ENCODE data around the gene YLPM1.
A peak's percentile ranks its signal among the peaks of the same experiment; 100 is the strongest.
"Not testable (repeated sequence)": the region's sequence is repeated elsewhere in the genome, so short reads cannot be mapped to it uniquely, and the experiment has no call there.

Gene YLPM1, protein sequence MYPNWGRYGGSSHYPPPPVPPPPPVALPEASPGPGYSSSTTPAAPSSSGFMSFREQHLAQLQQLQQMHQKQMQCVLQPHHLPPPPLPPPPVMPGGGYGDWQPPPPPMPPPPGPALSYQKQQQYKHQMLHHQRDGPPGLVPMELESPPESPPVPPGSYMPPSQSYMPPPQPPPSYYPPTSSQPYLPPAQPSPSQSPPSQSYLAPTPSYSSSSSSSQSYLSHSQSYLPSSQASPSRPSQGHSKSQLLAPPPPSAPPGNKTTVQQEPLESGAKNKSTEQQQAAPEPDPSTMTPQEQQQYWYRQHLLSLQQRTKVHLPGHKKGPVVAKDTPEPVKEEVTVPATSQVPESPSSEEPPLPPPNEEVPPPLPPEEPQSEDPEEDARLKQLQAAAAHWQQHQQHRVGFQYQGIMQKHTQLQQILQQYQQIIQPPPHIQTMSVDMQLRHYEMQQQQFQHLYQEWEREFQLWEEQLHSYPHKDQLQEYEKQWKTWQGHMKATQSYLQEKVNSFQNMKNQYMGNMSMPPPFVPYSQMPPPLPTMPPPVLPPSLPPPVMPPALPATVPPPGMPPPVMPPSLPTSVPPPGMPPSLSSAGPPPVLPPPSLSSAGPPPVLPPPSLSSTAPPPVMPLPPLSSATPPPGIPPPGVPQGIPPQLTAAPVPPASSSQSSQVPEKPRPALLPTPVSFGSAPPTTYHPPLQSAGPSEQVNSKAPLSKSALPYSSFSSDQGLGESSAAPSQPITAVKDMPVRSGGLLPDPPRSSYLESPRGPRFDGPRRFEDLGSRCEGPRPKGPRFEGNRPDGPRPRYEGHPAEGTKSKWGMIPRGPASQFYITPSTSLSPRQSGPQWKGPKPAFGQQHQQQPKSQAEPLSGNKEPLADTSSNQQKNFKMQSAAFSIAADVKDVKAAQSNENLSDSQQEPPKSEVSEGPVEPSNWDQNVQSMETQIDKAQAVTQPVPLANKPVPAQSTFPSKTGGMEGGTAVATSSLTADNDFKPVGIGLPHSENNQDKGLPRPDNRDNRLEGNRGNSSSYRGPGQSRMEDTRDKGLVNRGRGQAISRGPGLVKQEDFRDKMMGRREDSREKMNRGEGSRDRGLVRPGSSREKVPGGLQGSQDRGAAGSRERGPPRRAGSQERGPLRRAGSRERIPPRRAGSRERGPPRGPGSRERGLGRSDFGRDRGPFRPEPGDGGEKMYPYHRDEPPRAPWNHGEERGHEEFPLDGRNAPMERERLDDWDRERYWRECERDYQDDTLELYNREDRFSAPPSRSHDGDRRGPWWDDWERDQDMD (N-terminal part only)

DNA sequence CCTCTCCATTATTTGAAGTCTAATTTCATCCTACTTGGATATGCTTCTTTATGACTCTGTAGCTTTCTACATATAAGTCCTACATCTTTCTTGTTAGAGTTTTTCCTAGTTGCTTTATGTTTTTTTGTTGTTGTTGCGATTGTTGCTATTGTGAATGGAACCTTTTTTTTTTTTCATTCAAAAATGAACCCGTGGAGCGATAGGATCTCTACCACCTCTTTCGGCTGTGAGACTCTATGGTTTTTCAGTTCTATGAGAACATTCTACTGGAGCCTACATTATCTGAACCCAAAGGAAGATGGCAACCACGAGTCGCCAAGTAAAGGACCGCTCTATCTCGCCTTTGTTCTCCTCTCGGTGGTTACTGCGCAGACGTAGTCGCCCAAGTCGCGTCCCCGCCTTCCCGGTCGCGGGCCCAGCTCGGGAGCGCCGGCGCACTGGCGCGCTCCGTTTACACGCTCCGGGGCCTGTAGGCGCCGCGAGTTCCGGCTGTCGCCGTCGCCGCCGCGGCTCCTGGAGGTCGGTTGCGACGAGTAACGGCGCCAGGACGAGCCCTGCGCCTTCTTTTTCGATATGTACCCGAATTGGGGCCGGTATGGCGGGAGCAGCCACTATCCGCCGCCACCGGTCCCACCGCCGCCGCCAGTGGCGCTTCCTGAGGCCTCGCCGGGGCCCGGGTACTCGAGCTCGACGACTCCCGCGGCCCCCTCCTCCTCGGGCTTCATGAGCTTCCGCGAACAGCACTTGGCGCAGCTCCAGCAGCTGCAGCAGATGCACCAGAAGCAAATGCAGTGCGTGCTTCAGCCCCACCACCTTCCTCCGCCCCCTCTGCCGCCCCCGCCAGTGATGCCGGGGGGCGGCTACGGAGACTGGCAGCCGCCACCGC, at the start of gene YLPM1:
Gene YLPM1 (plus strand): TSS at position 400 of the 886 bp plus-strand sequence. CDS start 174 bp downstream, at position 574.
- intact Hi-C loops (cut with DNase I) = loop anchor here (5.0 to 10.0 kb wide), 2 partner anchors 48 to 461 kb away; partner anchors contain the start of genes ABCD4, AREL1 and FCF1
- peak; percentile 81 to 97 (median 92) for DNase-seq

DNA sequence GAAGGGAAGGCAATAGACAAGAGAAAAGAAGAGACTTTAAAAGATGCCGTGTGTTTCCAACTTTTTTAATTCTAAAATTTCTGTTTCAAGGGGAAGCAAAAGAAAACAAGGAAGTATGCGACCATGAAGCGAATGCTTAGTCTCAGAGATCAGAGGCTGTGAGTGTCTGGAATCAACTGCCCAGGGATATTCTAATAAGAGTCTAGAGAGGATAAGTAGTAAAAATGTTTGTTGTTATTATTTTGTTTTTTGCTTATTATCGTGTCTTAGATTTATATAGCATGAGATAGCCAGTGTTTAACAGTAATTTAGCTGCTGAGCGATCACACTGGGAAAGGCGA, 49.8 kb upstream of the YLPM1 start:
- intact Hi-C loops (cut with DNase I) = loop anchor here (10.0 kb wide), 1 partner anchor 51 kb away; the partner anchor contains the start of gene YLPM1

DNA sequence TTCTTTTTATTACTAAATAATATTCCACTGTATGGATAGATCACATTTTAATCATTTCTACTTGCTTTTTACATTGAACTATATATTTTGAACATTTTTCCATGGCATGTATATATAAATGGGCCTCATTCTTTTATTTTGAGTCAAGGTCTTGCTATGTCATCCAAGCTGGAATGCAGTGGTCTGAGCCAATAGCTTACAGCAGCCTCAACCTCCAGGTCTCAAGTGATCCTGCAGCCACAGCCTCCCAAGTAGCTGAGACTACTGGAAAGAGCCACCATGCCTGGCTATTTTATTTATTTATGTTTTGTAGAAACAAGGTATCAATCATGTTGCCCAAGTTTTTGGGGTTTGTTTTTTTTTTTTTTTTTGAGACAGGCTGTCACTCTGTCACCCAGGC, 42.6 kb upstream of the YLPM1 start:
- intact Hi-C loops (cut with DNase I) = no loop called here
- no peak for DNase-seq

More for the DNA sequence above, 49.8 kb upstream of the YLPM1 start:
- DNase-seq = no peak

DNA sequence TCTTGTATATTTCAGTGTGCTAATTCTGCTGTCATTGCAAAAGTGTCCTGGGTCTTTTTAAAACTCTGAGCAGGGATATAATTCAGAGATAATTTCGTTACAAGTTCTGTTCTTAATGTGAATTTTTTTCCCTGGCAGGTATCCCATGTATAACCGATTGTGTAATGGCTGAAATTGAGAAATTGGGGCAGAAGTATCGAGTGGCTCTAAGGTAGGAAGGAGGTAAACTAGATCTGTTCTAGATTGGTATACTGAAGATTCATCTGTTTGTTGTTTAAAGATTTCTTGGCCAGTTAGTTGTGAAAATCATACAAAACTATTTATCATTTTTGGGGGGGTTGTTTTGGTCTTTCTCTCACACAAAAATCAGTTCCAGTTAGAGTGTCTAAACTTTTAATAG, 40.0 kb upstream of the YLPM1 start:
- DNase-seq = no peak
- intact Hi-C loops (cut with DNase I) = no loop called here

DNA sequence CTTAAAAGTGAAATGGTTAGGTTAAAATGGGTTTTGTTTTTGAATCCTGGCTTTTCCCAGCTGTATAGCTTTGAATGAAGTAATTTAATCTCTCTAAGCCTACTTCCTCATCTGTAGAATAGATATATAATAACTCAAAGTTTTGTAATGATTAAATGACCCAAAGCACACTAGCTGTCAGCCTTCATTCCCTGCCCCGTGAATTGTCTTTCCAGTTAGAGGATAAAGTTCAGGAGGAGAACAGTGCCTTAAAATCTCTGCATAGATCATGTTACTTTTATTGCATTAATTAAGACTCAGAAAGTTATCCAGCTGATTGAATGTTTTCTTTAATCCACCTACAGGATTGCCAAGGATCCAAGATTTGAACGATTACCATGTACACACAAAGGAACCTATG, 30.7 kb upstream of the YLPM1 start:
- no peak for DNase-seq
- intact Hi-C loops (cut with DNase I) = no loop called here

DNA sequence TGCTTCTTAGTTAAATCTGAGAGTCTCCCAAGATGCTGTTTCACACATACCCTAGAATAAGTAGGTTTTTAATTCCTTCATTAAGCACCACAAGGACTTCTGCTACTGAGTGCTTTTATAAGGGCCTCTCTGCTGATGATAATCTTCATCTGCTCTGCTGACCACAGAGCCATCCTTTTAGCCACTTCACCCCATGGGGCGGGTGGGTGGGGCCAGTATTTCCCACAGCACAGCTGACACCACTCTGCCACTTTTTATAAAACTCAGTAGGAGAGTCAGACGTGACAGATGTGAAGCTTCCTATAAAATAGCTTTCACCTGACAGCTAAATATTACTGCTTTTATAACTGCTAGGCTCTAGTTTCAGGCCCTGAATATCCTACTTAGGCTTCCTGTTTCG, 29.9 kb upstream of the YLPM1 start:
- DNase-seq = no peak
- intact Hi-C loops (cut with DNase I) = no loop called here

DNA sequence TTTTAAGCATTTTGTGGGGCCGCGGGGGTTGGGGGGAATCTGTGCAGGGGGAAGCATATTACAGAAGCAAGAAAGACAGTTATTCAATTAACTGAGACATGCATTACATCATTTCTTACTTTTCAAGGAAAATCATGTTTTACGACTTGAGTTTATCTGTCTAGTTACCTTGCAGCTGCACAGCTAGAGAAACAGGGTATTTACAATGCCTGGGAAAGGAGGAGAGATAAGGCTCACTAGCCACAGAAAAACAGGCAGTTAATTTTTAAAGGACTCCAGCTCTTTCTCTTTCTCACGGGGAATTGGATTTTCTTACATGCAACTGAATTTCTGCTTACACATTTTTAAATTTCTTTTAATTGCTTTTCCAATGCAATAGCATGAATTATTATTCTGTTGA, 28.0 kb upstream of the YLPM1 start:
- intact Hi-C loops (cut with DNase I) = no loop called here
- no peak for DNase-seq

DNA sequence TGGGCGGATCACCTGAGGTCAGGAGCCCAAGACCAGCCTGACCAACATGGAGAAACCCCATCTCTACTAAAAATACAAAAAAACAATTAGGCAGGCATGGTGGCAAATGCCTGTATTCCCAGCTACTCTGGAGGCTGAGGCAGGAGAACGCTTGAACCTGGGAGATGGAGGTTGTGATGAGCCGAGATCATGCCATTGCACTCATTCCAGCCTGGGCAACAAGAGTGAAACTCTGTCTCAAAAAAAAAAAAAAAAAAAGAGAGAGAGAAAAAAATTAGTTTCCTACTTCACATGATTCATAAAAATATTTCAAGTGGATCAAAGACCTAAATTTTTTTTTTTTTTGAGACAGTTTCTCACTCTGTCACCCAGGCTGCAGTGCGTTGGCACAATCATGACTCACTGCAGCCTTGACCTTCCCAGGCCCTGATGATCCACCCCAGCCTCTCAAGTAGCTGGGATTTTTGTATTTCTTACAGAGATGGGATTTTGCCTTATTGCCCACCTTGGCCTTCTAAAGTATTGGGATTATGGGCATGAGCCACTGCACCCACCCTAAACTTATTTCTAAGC, 25.3 kb upstream of the YLPM1 start:
- intact Hi-C loops (cut with DNase I) = no loop called here
- no peak for DNase-seq

DNA sequence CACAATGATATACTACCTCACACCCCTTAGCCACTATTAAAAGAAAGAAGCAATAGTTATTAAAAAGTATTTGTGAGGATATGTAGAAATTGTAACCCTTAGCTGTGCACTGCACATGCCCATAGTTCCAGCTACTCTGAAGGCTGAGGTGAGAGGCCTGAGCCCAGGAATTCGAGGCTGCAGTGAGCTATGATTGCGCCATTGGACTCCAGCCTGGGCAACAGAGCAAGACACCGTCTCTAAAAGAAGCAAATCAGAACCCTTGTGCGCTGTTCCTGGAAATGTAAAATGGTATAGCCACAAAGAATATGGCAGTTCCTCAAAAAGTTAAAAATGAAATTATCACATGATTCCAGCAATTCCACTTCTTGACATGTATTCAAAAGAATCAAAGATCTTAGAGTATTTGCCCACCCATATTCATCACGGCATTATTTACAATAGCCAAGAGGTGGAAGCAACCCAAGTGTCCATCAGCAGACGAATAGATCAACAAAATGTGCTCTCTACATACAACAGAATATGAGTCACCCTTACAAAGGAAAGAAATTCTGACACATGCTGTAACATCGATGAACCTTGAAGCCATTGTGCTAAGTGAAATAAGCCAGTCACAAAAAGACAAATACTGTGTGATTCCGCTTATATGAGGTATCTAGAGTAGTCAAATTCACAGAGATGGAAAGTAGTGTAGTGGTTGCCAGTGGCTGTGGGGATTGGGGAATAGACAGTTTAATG, 23.7 kb upstream of the YLPM1 start:
- DNase-seq = no peak
- intact Hi-C loops (cut with DNase I) = no loop called here

DNA sequence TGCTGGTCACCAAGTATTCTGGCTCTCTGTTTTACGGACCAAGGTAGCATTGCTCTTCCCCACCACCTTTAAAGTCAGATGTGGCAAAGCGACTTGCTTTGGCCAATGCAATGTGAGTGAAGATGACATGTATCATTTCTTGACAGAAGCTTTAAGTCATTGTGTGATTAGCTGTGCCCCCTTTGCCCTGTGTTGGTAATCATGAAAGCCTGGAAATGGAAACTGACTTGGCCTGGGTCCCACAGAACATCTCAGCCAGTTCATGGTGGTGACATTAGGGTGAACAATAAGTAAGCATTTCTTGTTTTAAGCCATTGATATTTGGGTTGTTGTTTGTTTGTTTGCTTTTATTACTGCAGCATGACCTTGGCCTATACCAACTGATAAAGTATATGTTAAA, 15.9 kb upstream of the YLPM1 start:
- no peak for DNase-seq
- intact Hi-C loops (cut with DNase I) = no loop called here

DNA sequence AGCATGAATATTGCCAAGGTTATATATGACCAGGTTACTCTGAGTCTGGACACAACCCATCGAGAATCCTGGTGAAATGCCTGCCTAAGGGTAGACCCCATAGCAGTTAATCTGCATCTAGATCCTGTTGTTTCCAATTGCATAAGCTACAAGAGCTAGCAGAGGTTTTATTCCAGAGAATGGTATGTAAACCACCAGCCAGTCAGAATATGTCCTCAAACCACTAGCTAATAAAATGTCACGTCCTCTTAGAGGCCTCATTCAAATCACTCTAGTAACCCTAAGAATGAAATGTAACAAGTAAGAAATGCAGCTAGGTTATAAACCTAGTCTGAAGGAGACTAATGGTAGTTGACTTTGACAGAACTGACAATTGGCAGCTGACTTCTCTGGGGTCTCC, 9.0 kb upstream of the YLPM1 start:
- intact Hi-C loops (cut with DNase I) = no loop called here

DNA sequence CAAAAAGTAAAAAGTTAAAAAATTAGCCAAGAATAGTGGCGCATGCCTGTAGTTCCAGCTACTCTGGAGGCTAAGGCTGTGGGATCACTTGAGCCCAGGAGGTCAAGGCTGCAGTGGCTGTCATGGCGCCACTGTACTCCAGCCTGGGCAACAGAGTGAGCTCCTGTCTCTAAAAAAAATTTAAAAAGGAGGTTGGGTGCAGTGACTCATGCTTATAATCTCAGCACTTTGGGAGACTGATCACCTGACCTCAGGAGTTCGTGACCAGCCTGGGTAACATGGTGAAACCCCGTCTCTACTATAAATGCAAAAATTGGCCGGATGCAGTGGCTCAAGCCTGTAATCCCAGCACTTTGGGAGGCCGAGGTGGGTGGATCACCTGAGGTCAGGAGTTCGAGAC, 8.2 kb upstream of the YLPM1 start:
- no peak for DNase-seq
- intact Hi-C loops (cut with DNase I) = no loop called here

More for the DNA sequence above, 9.0 kb upstream of the YLPM1 start:
- no peak for DNase-seq

DNA sequence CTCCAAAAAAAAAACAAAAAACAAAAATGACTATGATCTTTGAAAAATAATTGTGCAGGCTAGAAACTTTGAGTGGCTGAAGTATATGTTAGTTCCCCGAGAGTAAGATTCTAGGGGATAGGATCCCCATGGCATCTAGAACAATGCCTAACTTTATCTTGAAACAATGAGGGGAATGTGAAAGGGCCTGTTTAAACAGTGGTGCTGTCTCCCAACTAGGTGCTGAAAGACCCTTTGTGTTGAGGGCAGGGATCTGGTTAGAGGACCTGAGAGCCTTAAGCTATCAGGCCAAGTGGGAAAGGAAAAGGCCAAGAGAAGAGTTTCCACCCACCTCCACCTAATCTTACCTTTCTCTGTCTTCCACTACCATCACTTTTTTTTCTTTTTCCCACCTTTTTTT, 6.8 kb upstream of the YLPM1 start:
- no peak for DNase-seq
- intact Hi-C loops (cut with DNase I) = no loop called here

DNA sequence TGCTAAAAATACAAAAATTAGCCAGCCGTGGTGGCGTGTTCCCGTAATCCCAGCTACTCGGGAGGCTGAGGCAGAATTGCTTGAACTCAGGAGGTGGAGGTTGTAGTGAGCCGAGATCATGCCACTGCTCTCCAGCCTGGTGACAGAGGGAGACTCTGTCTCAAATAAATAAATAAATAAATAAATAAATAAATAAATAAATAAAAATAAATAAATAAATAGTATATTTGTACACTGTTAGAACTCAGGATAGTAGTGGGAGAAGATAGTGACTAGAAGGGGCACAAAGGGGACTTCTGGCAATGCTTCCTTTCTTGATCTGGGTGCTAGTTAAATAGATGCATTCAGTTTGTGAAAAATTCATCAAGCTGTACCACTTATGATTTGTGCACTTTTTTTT, 4.6 kb upstream of the YLPM1 start:
- intact Hi-C loops (cut with DNase I) = not testable (repeated sequence)

DNA sequence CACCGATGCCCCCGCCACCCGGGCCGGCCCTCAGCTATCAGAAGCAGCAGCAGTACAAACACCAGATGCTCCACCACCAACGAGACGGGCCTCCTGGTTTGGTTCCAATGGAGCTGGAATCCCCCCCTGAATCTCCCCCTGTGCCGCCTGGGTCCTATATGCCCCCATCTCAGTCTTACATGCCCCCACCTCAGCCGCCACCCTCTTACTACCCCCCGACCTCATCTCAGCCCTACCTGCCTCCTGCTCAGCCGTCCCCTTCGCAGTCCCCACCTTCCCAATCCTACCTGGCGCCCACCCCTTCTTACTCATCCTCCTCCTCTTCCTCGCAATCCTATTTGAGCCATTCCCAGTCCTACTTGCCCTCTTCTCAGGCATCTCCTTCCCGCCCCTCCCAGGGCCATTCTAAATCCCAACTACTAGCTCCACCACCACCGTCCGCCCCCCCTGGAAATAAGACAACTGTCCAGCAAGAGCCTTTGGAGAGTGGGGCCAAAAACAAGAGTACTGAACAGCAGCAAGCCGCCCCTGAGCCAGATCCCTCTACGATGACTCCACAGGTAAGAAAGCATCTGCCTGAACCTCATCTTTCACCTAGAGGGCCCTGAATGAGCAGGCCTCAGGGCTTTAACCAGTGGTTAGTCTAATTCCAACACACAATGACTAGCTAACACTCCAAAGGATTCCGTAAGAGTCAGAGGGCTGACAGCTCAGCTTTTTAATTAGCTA, 851 bp downstream of the YLPM1 start:
- peak in 30 of 42 donors; percentile 5 to 63 (median 20) for DNase-seq
- intact Hi-C loops (cut with DNase I) = loop anchor here (5.0 to 10.0 kb wide), 2 partner anchors 49 to 462 kb away; partner anchors contain the start of genes ABCD4, AREL1 and FCF1

More for the DNA sequence above, 4.6 kb upstream of the YLPM1 start:
- DNase-seq = not testable (repeated sequence)

DNA sequence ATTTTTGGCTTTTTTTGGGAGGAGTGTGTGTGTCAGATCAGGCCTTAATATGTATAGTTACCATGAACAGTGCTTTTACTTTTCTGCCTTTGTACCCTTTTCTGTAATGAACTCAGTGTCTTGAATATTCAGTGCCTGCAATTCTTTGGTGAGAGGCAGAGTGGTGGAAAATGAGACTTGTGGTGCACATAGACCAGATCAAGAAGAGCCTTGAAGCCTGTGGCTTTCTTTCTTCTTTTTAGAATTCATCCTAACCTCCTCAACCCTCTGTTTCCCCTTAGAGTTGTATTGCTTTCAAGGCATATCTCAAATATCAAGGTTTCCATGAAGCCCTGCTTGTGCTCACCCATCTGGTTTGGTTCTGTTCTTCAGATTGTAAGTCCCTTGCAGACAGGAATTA, 2.6 kb downstream of the YLPM1 start:
- DNase-seq = no peak
- intact Hi-C loops (cut with DNase I) = loop anchor here (10.0 kb wide), 1 partner anchor 51 kb away; the partner anchor contains the start of genes AREL1 and FCF1

Measured in head of caudate nucleus (tissue), 42 donors.